C4-2B (cell line): ENCODE data around the gene VWA5A.
"Not testable (repeated sequence)": the region's sequence is repeated elsewhere in the genome, so short reads cannot be mapped to it uniquely, and the experiment has no call there.

Experiments
- H3K27ac ChIP-seq: fragments of 450-650 bp; 2 replicates; pipeline ENCODE4 v1.5.1; 2017
- ZFX ChIP-seq: fragments of 450-650 bp; IDR thresholded peaks from 2 replicates; pipeline ENCODE4 v1.6.1; 2017
- TF ChIP-seq, protein P1 (sequence below): fragments of 450-650 bp; conservative IDR thresholded peaks from 2 replicates; pipeline ENCODE4 v1.5.1; 2017; ENCODE audit warnings: mild to moderate bottlenecking

The VWA5A gene

DNA sequence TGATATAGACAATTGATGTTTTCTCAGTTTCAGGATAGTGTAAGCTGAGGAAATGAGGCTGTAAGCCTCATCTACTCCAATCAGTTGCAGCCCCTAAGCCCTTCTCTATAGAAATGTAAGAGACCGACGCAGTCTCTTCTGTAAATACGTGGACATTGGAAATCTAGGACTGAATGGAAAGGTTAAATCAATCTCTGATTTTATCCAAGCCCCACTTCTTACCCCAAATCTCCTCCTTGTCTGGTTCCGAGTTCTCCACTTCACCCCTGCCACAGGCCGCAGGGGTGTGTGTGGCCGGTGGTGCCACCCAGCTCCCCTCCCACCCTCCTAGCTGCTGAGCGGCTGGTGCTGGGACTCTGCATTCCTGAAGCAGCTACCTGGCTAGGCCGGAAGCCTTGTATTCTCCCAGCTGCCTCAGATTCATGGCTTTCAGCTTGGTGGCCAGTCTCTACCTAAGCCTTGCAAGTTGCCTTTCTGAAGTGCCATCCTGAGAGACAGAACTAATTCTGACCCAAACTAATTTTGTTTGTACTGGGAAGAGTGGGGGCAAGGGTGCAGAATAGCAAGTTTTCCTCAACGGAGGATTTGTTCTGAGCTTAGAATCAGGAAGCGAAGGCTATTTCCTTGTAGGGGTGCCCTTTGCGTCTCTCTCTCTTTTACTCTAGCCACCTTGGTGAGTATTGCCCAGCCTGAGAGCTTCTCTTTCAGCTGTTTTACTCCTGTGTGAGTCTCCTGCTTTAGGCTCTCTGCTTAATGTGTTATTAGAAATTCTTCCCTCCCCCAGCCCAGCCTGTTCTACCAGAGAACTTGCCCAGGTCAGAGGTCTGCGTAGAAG lies 749 bp downstream of the VWA5A start:
- no peak overlapping the region for H3K27ac ChIP-seq
- TF ChIP-seq, protein P1, sequence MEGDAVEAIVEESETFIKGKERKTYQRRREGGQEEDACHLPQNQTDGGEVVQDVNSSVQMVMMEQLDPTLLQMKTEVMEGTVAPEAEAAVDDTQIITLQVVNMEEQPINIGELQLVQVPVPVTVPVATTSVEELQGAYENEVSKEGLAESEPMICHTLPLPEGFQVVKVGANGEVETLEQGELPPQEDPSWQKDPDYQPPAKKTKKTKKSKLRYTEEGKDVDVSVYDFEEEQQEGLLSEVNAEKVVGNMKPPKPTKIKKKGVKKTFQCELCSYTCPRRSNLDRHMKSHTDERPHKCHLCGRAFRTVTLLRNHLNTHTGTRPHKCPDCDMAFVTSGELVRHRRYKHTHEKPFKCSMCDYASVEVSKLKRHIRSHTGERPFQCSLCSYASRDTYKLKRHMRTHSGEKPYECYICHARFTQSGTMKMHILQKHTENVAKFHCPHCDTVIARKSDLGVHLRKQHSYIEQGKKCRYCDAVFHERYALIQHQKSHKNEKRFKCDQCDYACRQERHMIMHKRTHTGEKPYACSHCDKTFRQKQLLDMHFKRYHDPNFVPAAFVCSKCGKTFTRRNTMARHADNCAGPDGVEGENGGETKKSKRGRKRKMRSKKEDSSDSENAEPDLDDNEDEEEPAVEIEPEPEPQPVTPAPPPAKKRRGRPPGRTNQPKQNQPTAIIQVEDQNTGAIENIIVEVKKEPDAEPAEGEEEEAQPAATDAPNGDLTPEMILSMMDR = no peak

DNA sequence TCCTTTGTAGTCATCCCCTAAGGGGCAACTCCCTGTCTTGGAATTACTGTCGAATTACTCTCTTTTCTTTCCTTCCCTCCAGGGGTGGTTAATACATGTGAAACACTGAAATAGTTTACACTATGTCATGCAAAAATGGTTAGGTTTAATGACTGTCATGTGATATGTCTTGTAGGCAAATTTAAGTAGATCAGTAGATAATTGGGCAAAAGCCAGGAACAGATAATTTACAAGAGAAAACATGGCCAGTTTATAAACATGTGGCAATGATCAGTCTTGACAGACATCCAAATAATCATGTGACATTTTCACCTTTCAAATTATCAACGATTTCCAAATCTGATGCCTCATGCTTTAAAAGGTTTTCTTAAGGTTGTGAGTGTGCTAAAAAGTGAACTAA lies 3.9 kb downstream of the VWA5A start:
- TF ChIP-seq, protein P1 = no peak
- TF ChIP-seq ZFX = no peak
- H3K27ac ChIP-seq = no peak overlapping the region

DNA sequence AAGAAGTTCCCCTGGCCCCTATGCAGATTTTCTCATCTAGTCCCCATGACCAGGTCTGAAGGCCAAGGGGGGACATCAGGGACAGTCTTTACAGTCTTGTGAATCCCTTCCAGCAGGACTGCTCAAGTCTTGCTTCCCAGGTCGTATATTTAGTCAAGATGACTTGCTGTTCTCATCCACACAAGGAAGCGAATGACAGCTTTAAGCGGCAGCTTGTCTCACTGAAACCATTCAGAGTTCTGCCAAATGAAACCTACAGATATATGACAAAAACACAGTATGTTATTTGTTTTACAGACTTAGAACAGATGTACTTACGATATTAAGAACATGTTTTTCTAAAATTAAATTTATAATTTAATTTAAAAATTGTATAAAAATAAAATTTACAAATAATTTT lies 5.6 kb downstream of the VWA5A start:
- TF ChIP-seq, protein P1 = no peak
- no peak for TF ChIP-seq ZFX

DNA sequence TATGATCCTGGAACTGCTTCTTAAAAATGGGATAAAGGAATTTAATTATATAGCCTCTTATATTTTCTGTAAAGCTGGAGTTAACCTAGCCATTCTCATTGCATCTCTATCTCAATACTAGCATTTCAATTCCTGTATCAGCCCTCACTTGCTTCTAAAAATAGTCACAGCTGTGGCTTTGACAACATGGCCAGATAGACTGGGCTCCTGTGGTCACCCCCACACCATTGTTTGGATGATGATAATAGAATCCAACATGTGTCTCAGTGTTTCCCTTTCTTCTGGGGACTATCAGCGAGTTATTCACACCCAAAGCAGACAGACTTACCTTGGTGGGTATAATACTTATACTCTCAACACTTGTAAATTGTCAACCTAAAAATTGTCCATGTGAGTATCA lies 6.9 kb downstream of the VWA5A start:
- TF ChIP-seq, protein P1 = no peak
- TF ChIP-seq ZFX = no peak
- H3K27ac ChIP-seq = no peak overlapping the region

More for the DNA sequence above, 5.6 kb downstream of the VWA5A start:
- H3K27ac ChIP-seq = no peak overlapping the region

DNA sequence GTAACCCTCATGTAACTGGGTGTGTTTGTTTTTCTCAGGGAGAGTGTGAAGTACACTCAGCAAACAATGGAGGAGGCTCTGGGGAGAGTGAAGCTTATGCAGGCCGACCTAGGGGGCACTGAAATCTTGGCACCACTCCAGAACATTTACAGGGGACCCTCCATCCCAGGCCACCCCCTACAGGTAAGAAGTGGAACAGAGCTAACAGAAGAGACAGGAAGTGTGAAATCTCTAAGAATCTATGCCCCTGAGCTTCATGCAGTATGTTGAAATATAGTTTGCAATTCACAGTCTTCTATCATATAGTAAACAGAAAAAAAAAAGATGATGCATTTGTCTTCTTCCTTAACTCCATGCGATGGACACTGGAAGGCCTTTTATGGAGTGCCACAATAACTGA lies 8.4 kb downstream of the VWA5A start:
- TF ChIP-seq, protein P1 = peak; percentile 12; the same call in 1 of the 2 replicates
- TF ChIP-seq ZFX = no peak

DNA sequence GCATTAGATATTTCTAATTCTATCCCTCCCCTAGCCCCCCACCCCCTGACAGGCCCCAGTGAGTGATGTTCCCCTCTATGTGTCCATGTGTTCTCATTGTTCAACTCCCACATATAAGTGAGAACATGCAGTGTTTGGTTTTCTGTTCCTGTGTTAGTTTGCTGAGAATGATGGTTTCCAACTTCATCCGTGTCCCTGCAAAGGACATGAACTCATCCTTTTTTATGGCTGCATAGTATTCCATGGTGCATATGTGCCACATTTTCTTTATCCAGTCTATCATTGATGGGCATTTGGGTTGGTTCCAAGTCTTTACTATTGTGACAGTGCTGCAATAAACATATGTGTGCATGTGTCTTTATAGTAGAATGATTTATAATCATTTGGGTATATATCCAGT lies 11.9 kb downstream of the VWA5A start:
- not testable (repeated sequence) for H3K27ac ChIP-seq

More for the DNA sequence above, 8.4 kb downstream of the VWA5A start:
- H3K27ac ChIP-seq = no peak overlapping the region

DNA sequence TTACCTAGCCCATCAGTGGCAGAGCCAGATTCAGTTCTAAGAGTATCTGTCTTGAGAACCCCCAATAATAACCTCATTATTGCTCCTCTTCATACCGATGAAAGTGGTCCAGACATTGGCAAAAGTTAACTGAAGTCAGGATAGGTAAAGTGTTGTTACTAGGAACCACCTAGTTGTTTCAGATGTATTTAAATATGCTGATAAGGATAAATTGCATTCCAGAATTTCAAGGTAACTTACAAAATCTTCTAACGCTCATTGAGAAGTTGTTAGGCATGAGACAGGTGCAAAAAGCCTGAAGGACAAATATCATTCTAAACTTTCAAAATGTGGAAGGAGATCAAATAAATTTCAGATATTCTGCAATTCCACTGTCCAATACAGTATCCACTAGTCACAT lies 27.8 kb downstream of the VWA5A start:
- TF ChIP-seq, protein P1 = no peak
- TF ChIP-seq ZFX = no peak
- no peak overlapping the region for H3K27ac ChIP-seq

DNA sequence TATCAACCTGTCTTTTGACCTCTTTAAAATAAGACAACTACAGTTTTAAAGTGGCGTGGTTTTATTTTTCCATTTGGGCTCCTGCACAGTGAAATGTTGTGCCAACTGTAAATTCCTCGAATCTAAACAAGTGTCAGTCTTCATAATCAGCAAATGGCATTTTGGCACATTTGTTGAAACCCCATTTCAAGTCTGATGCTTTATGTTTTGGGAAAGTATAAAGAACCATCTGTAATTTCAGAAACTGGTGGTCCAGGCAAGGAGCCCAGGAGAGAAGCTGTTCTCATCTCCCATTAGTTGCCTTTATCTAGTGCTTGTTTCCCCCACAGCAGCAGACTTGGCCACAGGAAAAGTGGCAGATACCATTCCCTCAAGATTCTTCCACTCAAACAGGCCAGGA lies 32.7 kb downstream of the VWA5A start:
- no peak for TF ChIP-seq ZFX
- TF ChIP-seq, protein P1 = no peak

More for the DNA sequence above, 32.7 kb downstream of the VWA5A start:
- H3K27ac ChIP-seq = no peak overlapping the region
